Nephron progenitor cell (in vitro differentiated cells): ENCODE data around the gene MVK.
A peak's percentile ranks its signal among the peaks of the same experiment; 100 is the strongest.

ENCODE experiments used
- DNase-seq: peaks from one replicate; pipeline ENCODE4 v3.0.0; 2021
- H3K27ac Mint-ChIP-seq: 2 replicates; pipeline ENCODE4 v1.8.0; 2021; ENCODE audit warnings: mild to moderate bottlenecking, moderate library complexity, mixed read lengths
- H3K27me3 Mint-ChIP-seq: 2 replicates; pipeline ENCODE4 v1.8.0; 2021; ENCODE audit warnings: mild to moderate bottlenecking, low read depth, mixed read lengths; ENCODE audit not compliant: poor library complexity
- H3K36me3 Mint-ChIP-seq: 2 replicates; pipeline ENCODE4 v1.8.0; 2021; ENCODE audit warnings: low read depth, mixed read lengths
- H3K4me1 Mint-ChIP-seq: 2 replicates; pipeline ENCODE4 v1.8.0; 2021; ENCODE audit warnings: mixed read lengths
- H3K4me3 Mint-ChIP-seq: 2 replicates; pipeline ENCODE4 v1.8.0; 2021; ENCODE audit warnings: mild to moderate bottlenecking, moderate library complexity, mixed read lengths
- H3K9me3 Mint-ChIP-seq: 2 replicates; pipeline ENCODE4 v1.8.0; 2021; ENCODE audit warnings: mild to moderate bottlenecking, moderate library complexity, mixed read lengths
- TF ChIP-seq, protein P1 (sequence below): fragments of 200-600 bp; sonication (generic); IDR thresholded peaks from 2 replicates; pipeline ENCODE4 v1.5.0; 2021; ENCODE audit warnings: antibody characterized with exemption

Gene MVK

DNA sequence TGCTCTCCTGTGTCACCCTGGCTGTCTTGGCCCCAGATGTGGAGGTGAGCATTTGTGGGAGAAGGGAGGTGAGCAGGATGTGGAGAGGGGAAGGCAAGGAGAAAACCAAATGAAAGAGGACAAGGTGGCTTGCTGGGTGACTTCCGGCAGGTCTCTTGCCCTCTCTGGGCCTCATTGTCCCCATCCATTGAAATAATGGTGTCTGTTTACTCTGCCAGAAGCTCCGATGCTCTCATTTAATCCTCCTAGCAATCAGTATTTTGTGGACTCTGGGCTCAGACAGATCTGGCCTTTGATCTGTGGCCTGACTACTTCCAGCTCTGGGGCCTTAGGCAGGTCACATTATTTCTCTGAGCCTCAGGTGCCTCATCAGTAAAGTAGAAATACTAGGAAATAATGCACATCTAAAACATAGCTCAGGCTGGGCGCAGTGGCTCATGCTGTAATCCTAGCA lies 30.6 kb downstream of the MVK start:
- no peak overlapping the region for H3K4me3 Mint-ChIP-seq
- H3K27ac Mint-ChIP-seq = no peak overlapping the region
- no peaks in the 10 kb centered on the region for H3K9me3 Mint-ChIP-seq
- H3K27me3 Mint-ChIP-seq = peaks cover 22% of the 10 kb centered on the region
- no peak for DNase-seq
- H3K4me1 Mint-ChIP-seq = peaks cover 38% of the 10 kb centered on the region
- H3K36me3 Mint-ChIP-seq = no peaks in the 10 kb centered on the region
- TF ChIP-seq, protein P1, sequence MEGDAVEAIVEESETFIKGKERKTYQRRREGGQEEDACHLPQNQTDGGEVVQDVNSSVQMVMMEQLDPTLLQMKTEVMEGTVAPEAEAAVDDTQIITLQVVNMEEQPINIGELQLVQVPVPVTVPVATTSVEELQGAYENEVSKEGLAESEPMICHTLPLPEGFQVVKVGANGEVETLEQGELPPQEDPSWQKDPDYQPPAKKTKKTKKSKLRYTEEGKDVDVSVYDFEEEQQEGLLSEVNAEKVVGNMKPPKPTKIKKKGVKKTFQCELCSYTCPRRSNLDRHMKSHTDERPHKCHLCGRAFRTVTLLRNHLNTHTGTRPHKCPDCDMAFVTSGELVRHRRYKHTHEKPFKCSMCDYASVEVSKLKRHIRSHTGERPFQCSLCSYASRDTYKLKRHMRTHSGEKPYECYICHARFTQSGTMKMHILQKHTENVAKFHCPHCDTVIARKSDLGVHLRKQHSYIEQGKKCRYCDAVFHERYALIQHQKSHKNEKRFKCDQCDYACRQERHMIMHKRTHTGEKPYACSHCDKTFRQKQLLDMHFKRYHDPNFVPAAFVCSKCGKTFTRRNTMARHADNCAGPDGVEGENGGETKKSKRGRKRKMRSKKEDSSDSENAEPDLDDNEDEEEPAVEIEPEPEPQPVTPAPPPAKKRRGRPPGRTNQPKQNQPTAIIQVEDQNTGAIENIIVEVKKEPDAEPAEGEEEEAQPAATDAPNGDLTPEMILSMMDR = no peak

DNA sequence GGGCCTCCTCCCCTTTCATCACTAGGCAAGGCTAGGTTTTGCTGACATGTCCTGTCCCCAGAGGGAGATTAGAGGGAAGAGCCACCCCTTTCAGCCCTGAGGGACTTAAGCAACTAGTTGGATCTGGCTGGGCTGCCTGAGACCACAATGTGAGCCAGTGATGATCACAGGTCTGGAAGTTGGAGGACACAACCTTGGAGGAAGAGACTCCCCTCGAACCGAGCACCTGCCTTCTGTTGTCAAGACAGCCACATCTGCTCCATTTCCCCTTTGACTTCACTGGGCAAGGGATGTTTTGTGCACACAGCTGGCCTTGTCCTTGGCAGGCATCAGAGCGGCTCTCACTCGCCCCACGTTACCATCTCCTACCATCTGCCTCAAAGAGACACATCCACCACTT lies 31.4 kb downstream of the MVK start:
- no peaks in the 10 kb centered on the region for H3K9me3 Mint-ChIP-seq
- H3K27ac Mint-ChIP-seq = no peak overlapping the region
- DNase-seq = no peak
- TF ChIP-seq, protein P1 = no peak
- H3K4me1 Mint-ChIP-seq = peaks cover 38% of the 10 kb centered on the region
- H3K36me3 Mint-ChIP-seq = no peaks in the 10 kb centered on the region
- peaks cover 26% of the 10 kb centered on the region for H3K27me3 Mint-ChIP-seq
- H3K4me3 Mint-ChIP-seq = no peak overlapping the region

DNA sequence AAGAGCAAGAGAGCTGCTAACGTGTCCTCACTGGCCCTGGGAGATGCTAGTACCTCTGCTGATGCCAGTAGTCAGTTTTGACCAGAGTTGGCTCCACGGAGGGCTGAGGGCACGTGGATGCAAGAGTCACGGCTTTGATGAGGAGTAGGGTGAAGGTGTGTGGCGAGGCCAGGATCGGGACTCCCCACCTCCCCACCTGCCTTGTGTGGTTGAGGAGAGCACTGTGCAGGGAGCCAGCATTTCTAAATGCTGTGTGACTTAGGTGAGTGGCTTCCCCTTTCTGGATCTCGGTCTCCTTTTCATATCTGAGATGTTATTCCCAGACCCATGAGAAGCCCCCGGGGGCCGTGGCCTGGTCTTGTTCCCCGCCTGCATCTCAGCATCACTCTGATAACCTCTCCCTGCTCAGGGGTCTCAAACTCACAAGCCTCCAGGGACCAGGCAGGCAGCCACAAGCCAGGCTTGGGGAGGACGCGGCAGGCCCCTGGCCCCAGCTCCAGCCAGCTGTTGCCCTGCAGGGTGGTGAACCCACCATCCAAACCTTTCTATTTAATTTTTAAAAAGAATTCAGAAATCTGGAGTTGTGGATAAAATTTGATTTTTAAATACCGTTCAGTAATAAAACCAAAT lies 32.1 kb downstream of the MVK start:
- Mint-ChIP-seq H3K36me3 (no peaks in the 10 kb centered on the region), H3K27me3 (peaks cover 26% of the 10 kb centered on the region), H3K27ac (no peak overlapping the region), H3K4me1 (peaks cover 38% of the 10 kb centered on the region), H3K4me3 (no peak overlapping the region), H3K9me3 (no peaks in the 10 kb centered on the region)
- DNase-seq = no peak
- TF ChIP-seq, protein P1 = no peak

DNA sequence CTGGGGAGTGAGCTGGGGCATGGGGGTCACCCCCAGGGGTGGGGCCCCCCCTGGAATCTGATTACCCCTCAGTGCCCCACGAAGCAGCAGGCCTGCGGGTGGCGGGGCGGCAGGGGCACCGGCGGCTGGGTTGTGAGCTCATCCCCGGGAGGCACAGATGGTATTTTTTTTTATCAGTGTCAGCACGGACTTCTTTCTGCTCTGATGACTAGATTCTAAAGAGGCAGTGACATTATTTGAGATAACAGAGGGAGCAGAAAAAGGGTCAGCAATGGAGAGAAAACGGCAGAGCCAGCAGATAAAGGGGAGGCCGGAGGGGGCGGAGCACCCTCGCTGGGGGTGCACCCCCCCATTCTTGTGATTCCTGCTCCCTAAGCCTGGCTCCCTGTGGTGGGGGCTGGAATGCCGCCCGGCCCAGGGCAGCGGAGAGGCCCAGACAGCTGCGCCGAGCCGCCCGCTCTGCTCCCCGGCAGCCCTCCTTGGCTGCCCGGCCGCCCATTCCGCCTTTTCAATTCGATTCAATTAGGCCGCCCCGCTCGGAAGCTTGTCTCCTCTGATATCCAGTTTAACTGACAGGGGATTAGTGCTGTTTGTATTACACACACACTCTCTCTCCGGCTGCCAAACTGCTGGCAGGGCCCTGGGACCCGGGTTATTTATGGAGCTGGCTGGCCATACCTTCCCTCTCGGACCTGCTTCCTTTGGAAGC lies 32.9 kb downstream of the MVK start:
- H3K27me3 Mint-ChIP-seq = peaks cover 33% of the 10 kb centered on the region
- peak overlapping the region; percentile 35 for H3K4me3 Mint-ChIP-seq
- peak; percentile 65 for DNase-seq
- H3K4me1 Mint-ChIP-seq = peaks cover 44% of the 10 kb centered on the region
- H3K36me3 Mint-ChIP-seq = no peaks in the 10 kb centered on the region
- TF ChIP-seq, protein P1 = no peak
- H3K9me3 Mint-ChIP-seq = no peaks in the 10 kb centered on the region
- no peak overlapping the region for H3K27ac Mint-ChIP-seq

DNA sequence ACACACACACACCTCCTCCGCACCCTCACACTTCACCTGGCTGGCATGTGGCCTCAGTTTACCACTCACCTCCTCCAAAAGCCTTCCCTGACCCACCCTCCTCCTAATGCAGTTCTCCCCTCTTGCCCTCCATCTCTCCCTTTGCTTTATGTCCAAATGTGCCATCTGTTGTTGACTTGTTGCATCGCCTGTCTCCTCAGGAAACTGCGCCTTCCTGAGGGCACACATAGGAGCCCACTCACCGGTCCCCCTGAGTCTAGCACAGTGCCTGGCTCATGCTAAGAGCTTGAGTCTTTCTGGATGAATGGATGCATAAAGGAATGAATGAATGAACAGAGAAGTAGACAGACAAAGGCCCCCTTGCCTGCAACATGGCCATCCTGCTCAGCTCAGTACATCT lies 34.0 kb downstream of the MVK start:
- Mint-ChIP-seq H3K27me3 (peaks cover 34% of the 10 kb centered on the region), H3K9me3 (no peaks in the 10 kb centered on the region), H3K4me1 (peaks cover 44% of the 10 kb centered on the region), H3K4me3 (no peak overlapping the region), H3K27ac (no peak overlapping the region), H3K36me3 (no peaks in the 10 kb centered on the region)
- TF ChIP-seq, protein P1 = no peak
- DNase-seq = no peak

DNA sequence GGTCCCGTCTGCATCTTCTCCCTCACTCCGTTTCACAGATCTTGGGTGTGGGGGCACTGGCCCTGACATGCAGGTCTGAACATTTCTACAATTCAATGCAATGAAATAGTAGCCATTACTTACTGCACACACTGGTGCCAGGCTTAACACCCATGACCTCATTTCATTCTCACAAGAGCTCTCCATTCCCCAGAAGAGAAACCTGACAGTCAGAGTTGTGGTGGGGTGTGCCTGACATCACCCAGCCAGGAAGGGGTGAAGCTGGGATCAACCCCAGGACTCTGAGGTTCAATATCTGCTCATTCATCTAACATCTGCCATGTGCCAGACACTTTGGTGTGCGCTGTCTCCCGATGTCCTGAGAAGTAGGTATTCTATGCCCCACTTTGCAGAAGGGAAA lies 34.7 kb downstream of the MVK start:
- H3K4me1 Mint-ChIP-seq = peaks cover 41% of the 10 kb centered on the region
- H3K27me3 Mint-ChIP-seq = peaks cover 34% of the 10 kb centered on the region
- no peak overlapping the region for H3K27ac Mint-ChIP-seq
- H3K4me3 Mint-ChIP-seq = no peak overlapping the region
- H3K36me3 Mint-ChIP-seq = no peaks in the 10 kb centered on the region
- TF ChIP-seq, protein P1 = no peak
- no peak for DNase-seq
- no peaks in the 10 kb centered on the region for H3K9me3 Mint-ChIP-seq
